GM10266 (cell line): ENCODE data around the gene KLHL42.

Experiments used
- DNase-seq: peaks from one replicate; pipeline ENCODE4 v3.0.0; 2012; ENCODE audit errors: extremely low spot score
- TF ChIP-seq, protein P1 (sequence below): IDR thresholded peaks from 2 replicates; pipeline ENCODE4 v1.5.1; 2012; ENCODE audit warnings: mild to moderate bottlenecking, low read depth; ENCODE audit not compliant: control insufficient read depth, insufficient read depth; ENCODE audit errors: missing control alignments

The KLHL42 gene

DNA sequence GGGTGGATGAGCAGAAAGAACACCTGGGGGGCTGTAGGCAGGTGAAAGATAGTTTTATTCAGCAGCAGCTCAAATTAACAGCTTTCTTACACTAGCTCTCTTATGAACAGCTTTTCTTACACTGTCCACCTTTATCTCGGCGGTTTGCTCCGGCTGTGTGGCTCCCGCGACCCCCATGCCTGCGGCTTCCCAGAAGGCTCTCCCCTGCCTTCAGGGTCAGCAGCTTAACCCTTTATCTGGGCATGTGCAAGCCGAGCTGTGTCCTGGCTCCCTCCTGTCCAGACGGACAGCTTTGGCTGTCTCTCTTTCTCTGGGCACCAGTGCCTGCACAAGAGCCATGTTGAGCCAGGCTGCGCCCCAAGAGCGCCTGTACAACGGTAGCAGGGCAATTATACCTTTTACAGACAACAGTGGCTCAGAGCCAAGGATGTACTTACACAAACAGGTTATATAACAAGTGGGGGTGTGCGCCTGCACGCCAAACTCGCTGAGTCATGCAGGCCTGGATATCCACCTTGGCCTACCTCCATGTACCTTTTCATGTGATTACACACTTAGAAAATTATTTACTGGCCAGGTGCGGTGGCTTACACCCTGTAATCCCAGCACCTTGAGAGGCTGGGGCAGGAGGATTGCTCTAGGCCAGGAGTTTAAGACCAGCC lies 28.5 kb upstream of the KLHL42 start:
- TF ChIP-seq, protein P1, sequence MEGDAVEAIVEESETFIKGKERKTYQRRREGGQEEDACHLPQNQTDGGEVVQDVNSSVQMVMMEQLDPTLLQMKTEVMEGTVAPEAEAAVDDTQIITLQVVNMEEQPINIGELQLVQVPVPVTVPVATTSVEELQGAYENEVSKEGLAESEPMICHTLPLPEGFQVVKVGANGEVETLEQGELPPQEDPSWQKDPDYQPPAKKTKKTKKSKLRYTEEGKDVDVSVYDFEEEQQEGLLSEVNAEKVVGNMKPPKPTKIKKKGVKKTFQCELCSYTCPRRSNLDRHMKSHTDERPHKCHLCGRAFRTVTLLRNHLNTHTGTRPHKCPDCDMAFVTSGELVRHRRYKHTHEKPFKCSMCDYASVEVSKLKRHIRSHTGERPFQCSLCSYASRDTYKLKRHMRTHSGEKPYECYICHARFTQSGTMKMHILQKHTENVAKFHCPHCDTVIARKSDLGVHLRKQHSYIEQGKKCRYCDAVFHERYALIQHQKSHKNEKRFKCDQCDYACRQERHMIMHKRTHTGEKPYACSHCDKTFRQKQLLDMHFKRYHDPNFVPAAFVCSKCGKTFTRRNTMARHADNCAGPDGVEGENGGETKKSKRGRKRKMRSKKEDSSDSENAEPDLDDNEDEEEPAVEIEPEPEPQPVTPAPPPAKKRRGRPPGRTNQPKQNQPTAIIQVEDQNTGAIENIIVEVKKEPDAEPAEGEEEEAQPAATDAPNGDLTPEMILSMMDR: no peak
- DNase-seq: no peak

DNA sequence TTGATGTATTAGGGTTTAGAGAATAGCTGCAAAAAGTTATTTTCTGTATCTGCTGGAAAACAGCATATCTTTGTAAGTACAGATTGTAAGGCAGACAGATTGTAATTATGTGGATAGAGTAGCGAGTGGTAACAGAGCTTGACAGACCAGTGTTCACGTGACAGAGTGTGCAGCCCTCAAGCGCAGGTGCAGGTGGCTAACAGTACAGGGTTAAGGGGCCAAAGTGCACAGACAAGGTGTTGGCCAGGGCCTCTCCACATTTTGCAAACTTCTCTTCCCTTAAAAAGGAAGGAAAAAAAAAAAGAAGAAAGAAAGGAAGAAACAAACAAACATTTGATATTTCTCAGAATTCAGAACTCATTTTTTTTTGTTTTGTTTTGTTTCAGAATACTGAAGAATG lies 25.2 kb upstream of the KLHL42 start:
- no peak for DNase-seq
- TF ChIP-seq, protein P1: no peak

DNA sequence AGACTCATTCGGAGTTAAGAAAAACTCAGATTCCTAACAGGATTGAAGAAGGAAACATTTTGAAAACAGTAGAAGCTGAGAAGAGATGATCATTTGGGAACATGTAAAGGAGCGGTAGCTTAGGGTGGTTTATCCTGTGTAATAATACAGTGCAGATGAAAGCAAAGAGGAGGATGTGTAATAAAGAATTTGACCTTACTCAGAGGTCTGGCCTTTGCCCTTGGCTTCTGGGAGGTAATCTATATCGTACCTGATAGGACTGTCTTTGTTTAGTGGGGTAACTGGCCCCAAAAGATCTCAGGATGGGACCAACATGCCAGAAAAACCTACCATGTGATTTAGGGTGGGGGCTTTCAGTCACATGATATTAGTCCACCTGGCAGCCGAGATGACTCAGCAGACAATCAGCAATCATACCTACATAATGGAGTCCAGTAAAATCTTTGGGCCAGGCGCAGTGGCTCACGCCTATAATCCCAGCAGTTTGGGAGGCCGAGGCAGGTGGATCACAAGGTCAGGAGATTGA lies 23.3 kb upstream of the KLHL42 start:
- TF ChIP-seq, protein P1: no peak
- no peak for DNase-seq

DNA sequence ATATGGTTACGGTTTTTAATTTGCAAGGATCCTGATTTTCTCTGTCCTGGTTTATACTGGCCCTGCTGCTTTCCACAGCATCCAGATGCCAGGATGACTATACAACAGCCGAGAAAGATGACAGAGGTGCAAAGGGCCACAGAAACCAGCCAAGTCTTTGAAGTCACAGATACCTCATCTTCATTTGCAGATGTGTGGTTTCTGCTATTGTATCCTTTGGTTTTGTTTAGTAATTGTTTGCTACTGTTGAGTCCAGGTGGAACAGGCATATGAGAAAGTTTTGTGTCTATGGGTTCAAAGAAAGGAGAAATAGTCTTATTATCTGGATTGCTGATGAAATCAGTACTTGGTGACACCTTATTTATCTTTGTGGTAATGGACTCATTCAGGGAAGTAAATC lies 17.3 kb upstream of the KLHL42 start:
- TF ChIP-seq, protein P1: no peak

DNA sequence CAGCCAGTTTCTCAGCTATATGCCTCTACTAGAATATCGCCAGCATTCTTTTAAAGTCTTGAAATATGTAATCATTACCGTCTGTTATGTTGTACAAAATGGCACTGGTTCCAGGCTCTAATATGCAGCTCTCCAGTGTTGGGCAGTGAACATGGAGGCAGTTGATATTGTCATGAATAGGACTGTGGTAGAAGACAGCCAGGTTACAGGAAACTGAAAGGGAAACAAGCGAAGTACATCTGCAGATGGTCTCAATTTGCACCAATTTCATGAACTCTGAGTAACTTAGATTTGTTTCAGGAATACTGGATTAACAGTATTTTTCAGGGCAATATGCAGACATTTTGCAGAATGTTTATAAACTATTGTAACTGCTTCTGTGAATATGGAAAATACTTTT lies 13.4 kb upstream of the KLHL42 start:
- DNase-seq: no peak
- TF ChIP-seq, protein P1: no peak

More for the DNA sequence above, 17.3 kb upstream of the KLHL42 start:
- DNase-seq: no peak

DNA sequence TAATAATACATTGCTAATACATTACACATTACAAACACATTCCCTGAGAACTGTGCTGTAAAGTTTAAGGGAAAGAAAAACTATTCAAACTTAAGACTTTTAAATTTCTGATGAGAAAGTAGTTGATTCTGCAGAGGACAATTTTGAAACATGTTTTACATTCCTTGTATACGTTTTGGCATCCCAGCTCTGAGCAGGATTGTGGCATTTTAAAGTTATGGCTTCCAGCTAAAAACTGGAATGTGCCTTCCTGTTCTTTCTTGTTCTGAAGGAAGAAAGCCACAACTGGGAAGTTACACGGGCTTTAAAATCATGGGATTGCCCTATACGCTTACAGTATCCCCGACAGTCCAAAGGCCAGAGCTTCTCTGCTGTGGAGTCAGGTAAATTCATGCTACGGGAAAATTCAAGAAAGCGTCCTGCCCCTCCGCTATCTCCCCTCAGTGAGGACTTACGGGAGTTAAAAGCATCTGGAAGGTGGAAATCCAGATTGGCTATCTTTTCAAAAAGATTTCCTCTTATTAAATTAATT lies 10.8 kb upstream of the KLHL42 start:
- no peak for DNase-seq
- TF ChIP-seq, protein P1: no peak
